Measurements from ENCODE around the gene PFKP. TPM values are rescaled to one million over a fixed set of nuclear protein-coding genes. Genes with fewer than 3 reads are reported as not detected.

PFKP gene
- total RNA-seq, 1 donor from 2014 or later = 52.3 TPM

- peaks cover 14% of the 10 kb centered on the region for H3K4me1 Mint-ChIP-seq (ENCODE audit: unreplicated experiment)
- peak overlapping the region; percentile 18 for H3K27ac Mint-ChIP-seq (ENCODE audit: unreplicated experiment)
- H3K9me3 Mint-ChIP-seq (ENCODE audit: unreplicated experiment) = no peaks in the 10 kb centered on the region
- H3K36me3 Mint-ChIP-seq (ENCODE audit: low read depth, unreplicated experiment) = peaks cover 9% of the 10 kb centered on the region
- no peak for TF ChIP-seq CTCF (IDR thresholded peaks at IDR 0.05; ENCODE audit: unreplicated experiment)
- peaks cover 19% of the 10 kb centered on the region for H3K27me3 Mint-ChIP-seq (ENCODE audit: unreplicated experiment)
- H3K4me3 Mint-ChIP-seq (ENCODE audit: unreplicated experiment) = peak overlapping the region; percentile 90
- peak; percentile 39 for DNase-seq (ENCODE audit: low spot score)
Measured at GRCh38 chr10:3068968-3069737, 1.8 kb downstream of the PFKP start.

- Mint-ChIP-seq H3K4me1 (ENCODE audit: unreplicated experiment) (peaks cover 14% of the 10 kb centered on the region), H3K27ac (ENCODE audit: unreplicated experiment) (no peak overlapping the region), H3K9me3 (ENCODE audit: unreplicated experiment) (no peaks in the 10 kb centered on the region), H3K4me3 (ENCODE audit: unreplicated experiment) (peak overlapping the region; percentile 90), H3K27me3 (ENCODE audit: unreplicated experiment) (peaks cover 20% of the 10 kb centered on the region), H3K36me3 (ENCODE audit: low read depth, unreplicated experiment) (peaks cover 9% of the 10 kb centered on the region)
- TF ChIP-seq CTCF (IDR thresholded peaks at IDR 0.05; ENCODE audit: unreplicated experiment) = no peak
- no peak for DNase-seq (ENCODE audit: low spot score)
Measured at GRCh38 chr10:3069876-3070275, 2.5 kb downstream of the PFKP start.

GRCh38 chr10:3071405-3072198, 4.3 kb downstream of the PFKP start:
- no peak overlapping the region for H3K4me3 Mint-ChIP-seq (ENCODE audit: unreplicated experiment)
- H3K9me3 Mint-ChIP-seq (ENCODE audit: unreplicated experiment) = no peaks in the 10 kb centered on the region
- H3K36me3 Mint-ChIP-seq (ENCODE audit: low read depth, unreplicated experiment) = peaks cover 9% of the 10 kb centered on the region
- peaks cover 15% of the 10 kb centered on the region for H3K27me3 Mint-ChIP-seq (ENCODE audit: unreplicated experiment)
- DNase-seq (ENCODE audit: low spot score) = no peak
- H3K4me1 Mint-ChIP-seq (ENCODE audit: unreplicated experiment) = peaks cover 16% of the 10 kb centered on the region
- TF ChIP-seq CTCF (IDR thresholded peaks at IDR 0.05; ENCODE audit: unreplicated experiment) = no peak
- H3K27ac Mint-ChIP-seq (ENCODE audit: unreplicated experiment) = no peak overlapping the region

GRCh38 chr10:3072641-3073360, 5.5 kb downstream of the PFKP start:
- no peak overlapping the region for H3K4me3 Mint-ChIP-seq (ENCODE audit: unreplicated experiment)
- H3K4me1 Mint-ChIP-seq (ENCODE audit: unreplicated experiment) = peaks cover 16% of the 10 kb centered on the region
- H3K27me3 Mint-ChIP-seq (ENCODE audit: unreplicated experiment) = peaks cover 13% of the 10 kb centered on the region
- no peak for TF ChIP-seq CTCF (IDR thresholded peaks at IDR 0.05; ENCODE audit: unreplicated experiment)
- no peaks in the 10 kb centered on the region for H3K9me3 Mint-ChIP-seq (ENCODE audit: unreplicated experiment)
- DNase-seq (ENCODE audit: low spot score) = no peak
- H3K27ac Mint-ChIP-seq (ENCODE audit: unreplicated experiment) = no peak overlapping the region
- peaks cover 9% of the 10 kb centered on the region for H3K36me3 Mint-ChIP-seq (ENCODE audit: low read depth, unreplicated experiment)

Data from endothelial cell (in vitro differentiated cells).